ENCODE data around the gene MTX2. TPM values are rescaled to one million over a fixed set of nuclear protein-coding genes. Genes with fewer than 3 reads are reported as not detected.

MTX2 gene
- total and polyA plus RNA-seq, 9 of the 15 experiments (the other 6 are each of a cell fraction or from before 2014, with no cell fraction given) = 38.1 to 170 (median 88.0) TPM

GRCh38 chr2:176269319-176270099, at the start of gene MTX2 (continued):
- no peak for TF ChIP-seq TRIM25 (IDR thresholded peaks at IDR 0.05; ENCODE audit: borderline replicate concordance)
- peak in 1 of 2 experiments; percentile 21; a peak in 1 of 4 replicates for TF ChIP-seq TRIM24 (IDR thresholded peaks at IDR 0.05)
- TF ChIP-seq ZFP1 (CRISPR knock-in tag; IDR thresholded peaks at IDR 0.05) = no peak
- TF ChIP-seq TSHZ1 (CRISPR knock-in tag; IDR thresholded peaks at IDR 0.05) = no peak
- no peak for TF ChIP-seq ZNF699 (CRISPR knock-in tag; IDR thresholded peaks at IDR 0.05; ENCODE audit: insufficient replicate concordance)
- no peak for TF ChIP-seq HNRNPH1 (optimal IDR thresholded peaks at IDR 0.05; ENCODE audit: low read depth, low read length)
- no peak for TF ChIP-seq HNRNPK (IDR thresholded peaks at IDR 0.05; ENCODE audit: low read depth, low read length, poor library complexity, severe bottlenecking)
- peak; percentile 99 for TF ChIP-seq ZFX (CRISPR knock-in tag; IDR thresholded peaks at IDR 0.05)
- 0 out of 2 replicates have a peak, but pooled peaks have one; percentile 7 for TF ChIP-seq BHLHE40 (IDR thresholded peaks at IDR 0.05; ENCODE audit: low read length)
- no peak for TF ChIP-seq SRSF9 (IDR thresholded peaks at IDR 0.05; ENCODE audit: borderline replicate concordance, low read depth, low read length)
- peak; percentile 62; the same call in 1 of the 2 replicates for TF ChIP-seq CHAMP1 (IDR thresholded peaks at IDR 0.05)
- peak; percentile 94 for TF ChIP-seq SIN3B (IDR thresholded peaks at IDR 0.05; ENCODE audit: low read depth)
- peak; percentile 78 for TF ChIP-seq ATF6 (CRISPR knock-in tag; IDR thresholded peaks at IDR 0.05)
- no peak; the same call in 1 of the 2 replicates for TF ChIP-seq LARP7 (IDR thresholded peaks at IDR 0.05)
- no peak for TF ChIP-seq DPF2 (IDR thresholded peaks at IDR 0.05)

All from K562 (cell line).